ENCODE data around the gene NUAK2. TPM values are rescaled to one million over a fixed set of nuclear protein-coding genes. Genes with fewer than 3 reads are reported as not detected.
A peak's percentile ranks its signal among the peaks of the same experiment; 100 is the strongest.
"Not testable (repeated sequence)": the region's sequence is repeated elsewhere in the genome, so short reads cannot be mapped to it uniquely, and the experiment has no call there.

Gene NUAK2
- total RNA-seq, 2 experiments from 2014 or later: 4.4 to 4.5 TPM

- no peak for DNase-seq
- no peaks in the 10 kb centered on the region for H3K27me3 Mint-ChIP-seq
- POLR2A ChIA-PET: no interaction called here
- intact Hi-C loops (cut with micrococcal nuclease): no loop called here
- H3K4me1 Mint-ChIP-seq (ENCODE audit: low read depth): peaks cover 28% of the 10 kb centered on the region
- no peak overlapping the region for H3K4me3 Mint-ChIP-seq
- CTCF ChIA-PET: interaction anchor here (1.5 to 2.0 kb wide), 2 partner anchors 24 to 29 kb away, joined by 4 to 9 read pairs; no protein-coding TSS in a partner anchor
- no peak overlapping the region for H3K27ac Mint-ChIP-seq
- H3K9me3 Mint-ChIP-seq: no peaks in the 10 kb centered on the region
- H3K36me3 Mint-ChIP-seq: peaks cover 25% of the 10 kb centered on the region
Measured at GRCh38 chr1:205301842-205302588, 19.5 kb downstream of the NUAK2 start.

- Mint-ChIP-seq H3K9me3 (no peaks in the 10 kb centered on the region), H3K4me3 (no peak overlapping the region), H3K27me3 (no peaks in the 10 kb centered on the region), H3K4me1 (ENCODE audit: low read depth) (peaks cover 31% of the 10 kb centered on the region), H3K27ac (no peak overlapping the region), H3K36me3 (peaks cover 22% of the 10 kb centered on the region)
- DNase-seq: no peak
- ChIA-PET POLR2A (no interaction called here), CTCF (interaction anchor here (1.5 kb wide), 1 partner anchor 24 kb away, joined by 4 read pairs; no protein-coding TSS in a partner anchor)
- intact Hi-C loops (cut with micrococcal nuclease): no loop called here
Measured at GRCh38 chr1:205301205-205301821, 20.2 kb downstream of the NUAK2 start.

DNA sequence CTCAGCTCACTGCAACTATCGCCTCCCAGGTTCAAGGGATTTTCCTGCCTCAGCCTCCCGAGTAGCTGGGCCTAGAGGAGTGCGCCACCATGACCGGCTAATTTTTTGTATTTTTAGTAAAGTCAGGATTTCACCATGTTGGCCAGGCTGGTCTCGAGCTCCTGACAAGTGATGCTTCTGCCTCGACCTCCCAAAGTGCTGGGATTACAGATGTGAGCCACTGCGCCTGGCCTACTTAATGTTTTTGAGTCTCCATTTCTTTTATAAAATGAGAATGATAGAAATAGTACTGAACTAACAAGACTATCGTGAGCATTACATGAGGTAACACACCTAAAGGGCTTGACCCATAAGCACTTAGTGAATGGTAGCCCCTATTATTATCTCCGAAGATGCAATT lies 21.4 kb downstream of the NUAK2 start:
- H3K4me1 Mint-ChIP-seq (ENCODE audit: low read depth): peaks cover 35% of the 10 kb centered on the region
- POLR2A ChIA-PET: no interaction called here
- CTCF ChIA-PET: interaction anchor here (1.0 kb wide), 1 partner anchor 27 kb away, joined by 4 read pairs; no protein-coding TSS in a partner anchor
- no peak for DNase-seq
- H3K4me3 Mint-ChIP-seq: no peak overlapping the region
- H3K36me3 Mint-ChIP-seq: peaks cover 14% of the 10 kb centered on the region
- no peak overlapping the region for H3K27ac Mint-ChIP-seq
- intact Hi-C loops (cut with micrococcal nuclease): no loop called here
- H3K9me3 Mint-ChIP-seq: no peaks in the 10 kb centered on the region
- H3K27me3 Mint-ChIP-seq: no peaks in the 10 kb centered on the region

- Mint-ChIP-seq H3K27ac (no peak overlapping the region), H3K4me3 (no peak overlapping the region), H3K4me1 (ENCODE audit: low read depth) (peaks cover 37% of the 10 kb centered on the region), H3K36me3 (peaks cover 7% of the 10 kb centered on the region), H3K9me3 (no peaks in the 10 kb centered on the region), H3K27me3 (no peaks in the 10 kb centered on the region)
- ChIA-PET CTCF (interaction anchor here (1.0 to 1.7 kb wide), 3 partner anchors 25 to 37 kb away, joined by 4 to 13 read pairs (median 6); no protein-coding TSS in a partner anchor), POLR2A (no interaction called here)
- intact Hi-C loops (cut with micrococcal nuclease): no loop called here
- no peak for DNase-seq
Measured at GRCh38 chr1:205298191-205298994, 23.2 kb downstream of the NUAK2 start.

DNA sequence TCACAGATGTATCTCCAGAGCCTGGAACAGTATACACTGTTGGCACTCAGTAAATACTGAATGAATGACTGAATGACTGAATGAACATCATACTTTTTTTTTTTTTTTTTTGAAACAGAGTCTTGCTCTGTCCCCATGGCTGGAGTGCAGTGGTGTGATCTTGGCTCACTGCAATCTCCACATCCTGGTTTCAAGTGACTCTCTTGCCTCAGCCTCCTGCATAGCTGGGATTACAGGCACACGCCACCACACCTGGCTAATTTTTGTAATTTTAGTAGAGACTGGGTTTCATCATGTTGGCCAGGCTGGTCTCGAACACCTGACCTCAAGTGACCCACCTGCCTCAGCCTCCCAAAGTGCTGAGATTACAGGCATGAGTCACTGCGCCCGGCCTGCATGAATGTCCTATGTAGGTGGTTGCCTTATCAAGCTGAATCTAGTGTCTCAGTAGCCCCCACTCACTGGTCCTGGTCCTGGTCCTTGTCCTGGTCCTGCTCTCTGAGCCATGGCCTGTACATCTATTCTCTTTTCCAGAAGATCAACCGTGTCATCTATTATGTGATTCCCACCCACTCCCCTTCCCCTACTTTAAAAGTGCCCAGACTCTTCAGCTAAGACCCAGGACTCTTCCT lies 23.9 kb downstream of the NUAK2 start:
- H3K27me3 Mint-ChIP-seq; DNase-seq; H3K36me3 Mint-ChIP-seq; H3K9me3 Mint-ChIP-seq; H3K27ac Mint-ChIP-seq; intact Hi-C loops (cut with micrococcal nuclease); H3K4me3 Mint-ChIP-seq; POLR2A ChIA-PET: not testable (repeated sequence)
- CTCF ChIA-PET: interaction anchor here (1.0 to 1.7 kb wide), 3 partner anchors 24 to 38 kb away, joined by 4 to 13 read pairs (median 6); no protein-coding TSS in a partner anchor
- peaks cover 37% of the 10 kb centered on the region for H3K4me1 Mint-ChIP-seq (ENCODE audit: low read depth)

- no peak for DNase-seq
- ChIA-PET POLR2A (no interaction called here), CTCF (interaction anchor here (0.7 to 3.6 kb wide), 3 partner anchors 22 to 234 kb away, joined by 3 to 21 read pairs (median 4); no protein-coding TSS in a partner anchor)
- H3K27ac Mint-ChIP-seq: no peak overlapping the region
- H3K36me3 Mint-ChIP-seq: peaks cover 2% of the 10 kb centered on the region
- intact Hi-C loops (cut with micrococcal nuclease): no loop called here
- no peaks in the 10 kb centered on the region for H3K9me3 Mint-ChIP-seq
- H3K4me3 Mint-ChIP-seq: no peak overlapping the region
- no peaks in the 10 kb centered on the region for H3K27me3 Mint-ChIP-seq
- peaks cover 40% of the 10 kb centered on the region for H3K4me1 Mint-ChIP-seq (ENCODE audit: low read depth)
Measured at GRCh38 chr1:205296154-205296553, 25.4 kb downstream of the NUAK2 start.

- intact Hi-C loops (cut with micrococcal nuclease): no loop called here
- ChIA-PET CTCF (interaction anchor here (0.9 to 3.6 kb wide), 4 partner anchors 8 to 26 kb away, joined by 3 to 21 read pairs (median 4); no protein-coding TSS in a partner anchor), POLR2A (no interaction called here)
- Mint-ChIP-seq H3K4me1 (ENCODE audit: low read depth) (peaks cover 38% of the 10 kb centered on the region), H3K27ac (no peak overlapping the region), H3K4me3 (no peak overlapping the region), H3K27me3 (no peaks in the 10 kb centered on the region), H3K9me3 (no peaks in the 10 kb centered on the region), H3K36me3 (no peaks in the 10 kb centered on the region)
- DNase-seq: no peak
Measured at GRCh38 chr1:205294934-205295333, 26.6 kb downstream of the NUAK2 start.

- POLR2A ChIA-PET: no interaction called here
- Mint-ChIP-seq H3K27ac (no peak overlapping the region), H3K4me1 (ENCODE audit: low read depth) (peaks cover 38% of the 10 kb centered on the region), H3K4me3 (no peak overlapping the region), H3K27me3 (no peaks in the 10 kb centered on the region), H3K9me3 (no peaks in the 10 kb centered on the region), H3K36me3 (no peaks in the 10 kb centered on the region)
- CTCF ChIA-PET: interaction anchor here (1.2 to 3.6 kb wide), 4 partner anchors 14 to 31 kb away, joined by 3 to 21 read pairs (median 8); no protein-coding TSS in a partner anchor
- intact Hi-C loops (cut with micrococcal nuclease): no loop called here
- no peak for DNase-seq
Measured at GRCh38 chr1:205294175-205294917, 27.2 kb downstream of the NUAK2 start.

DNA sequence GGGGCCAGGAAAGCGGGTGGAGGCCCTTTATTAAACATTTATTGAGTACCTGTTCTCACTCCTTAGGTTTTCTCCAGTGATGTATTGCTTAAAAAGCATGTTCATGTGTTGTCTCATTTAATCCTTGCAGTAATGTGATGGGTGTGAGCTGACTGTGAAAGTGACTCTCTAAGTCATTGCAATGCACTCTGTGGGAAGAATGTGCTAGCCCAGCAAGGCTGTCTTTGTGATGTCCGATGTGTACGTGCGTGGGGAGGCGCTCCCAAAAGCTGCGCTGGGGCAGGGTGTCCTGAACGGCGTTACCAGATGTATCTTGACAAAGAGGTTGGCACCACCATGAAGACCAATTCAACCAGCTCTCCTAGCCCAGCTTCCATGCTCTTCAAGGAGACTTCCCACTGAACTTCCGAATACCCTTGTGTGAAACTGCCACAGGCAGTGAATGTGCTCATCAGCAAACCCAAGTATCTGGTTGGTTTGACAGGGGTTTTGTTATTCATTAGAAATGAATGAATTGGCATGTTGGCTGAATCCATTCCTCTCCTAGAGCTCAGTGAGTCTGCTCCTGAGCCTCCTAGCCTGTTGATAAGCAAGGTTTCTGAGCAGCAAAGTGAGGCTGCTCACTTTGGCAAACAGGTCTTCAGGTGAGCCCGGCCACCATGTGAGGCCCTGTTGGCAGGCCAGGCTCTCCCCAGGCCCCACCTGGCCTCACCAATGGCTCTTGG lies 28.0 kb downstream of the NUAK2 start:
- no peak for DNase-seq
- Mint-ChIP-seq H3K9me3 (no peaks in the 10 kb centered on the region), H3K4me3 (no peak overlapping the region), H3K27me3 (no peaks in the 10 kb centered on the region), H3K36me3 (no peaks in the 10 kb centered on the region), H3K27ac (no peak overlapping the region), H3K4me1 (ENCODE audit: low read depth) (peaks cover 40% of the 10 kb centered on the region)
- intact Hi-C loops (cut with micrococcal nuclease): no loop called here
- ChIA-PET POLR2A (no interaction called here), CTCF (interaction anchor here (1.2 to 3.6 kb wide), 4 partner anchors 13 to 32 kb away, joined by 3 to 21 read pairs (median 8); no protein-coding TSS in a partner anchor)

GRCh38 chr1:205291596-205291995 lies 29.9 kb downstream of the NUAK2 start:
- intact Hi-C loops (cut with micrococcal nuclease): no loop called here

More at GRCh38 chr1:205291596-205291995, 29.9 kb downstream of the NUAK2 start:
- Mint-ChIP-seq H3K27me3 (no peaks in the 10 kb centered on the region), H3K4me1 (ENCODE audit: low read depth) (peaks cover 51% of the 10 kb centered on the region), H3K9me3 (no peaks in the 10 kb centered on the region), H3K27ac (no peak overlapping the region), H3K4me3 (no peak overlapping the region), H3K36me3 (no peaks in the 10 kb centered on the region)
- CTCF ChIA-PET: interaction anchor here (3.3 kb wide), 1 partner anchor 33 kb away, joined by 11 read pairs; no protein-coding TSS in a partner anchor
- peak; percentile 31 for DNase-seq
- POLR2A ChIA-PET: no interaction called here
